CD4-positive, alpha-beta memory T cell (primary cell): ENCODE data around the gene CAPG. TPM values are rescaled to one million over a fixed set of nuclear protein-coding genes. Genes with fewer than 3 reads are reported as not detected.

Experiments used
- CTCF ChIA-PET: fragments of 350-600 bp; sonication (Branson Sonifier 250); formaldehyde crosslinking; loops from one replicate; lab custom pipeline; 2021; ENCODE audit warnings: inconsistent platforms; ENCODE audit not compliant: partially characterized antibody; lab: Charles Lee
- POLR2A ChIA-PET: fragments of 350-600 bp; sonication (Branson Sonifier 250); formaldehyde crosslinking; loops from one replicate; lab custom pipeline; 2021; ENCODE audit not compliant: partially characterized antibody; lab: Charles Lee
- DNase-seq, 5 donors: peaks; one replicate each; pipeline versions ENCODE4 v3.0.0 to v3.0.0-alpha.2; 2020 to 2022; ENCODE audit warnings: mixed read lengths in 1 of 5
- H3K27ac ChIP-seq: one replicate; pipeline ENCODE4 v1.7.0; 2013; ENCODE audit warnings: low read depth, low read length
- H3K27me3 ChIP-seq: 2 replicates; pipeline ENCODE4 v1.7.0; 2013; ENCODE audit warnings: mild to moderate bottlenecking, low read length, moderate library complexity; ENCODE audit not compliant: insufficient read depth
- H3K36me3 ChIP-seq: 2 replicates; pipeline ENCODE4 v1.7.0; 2013; ENCODE audit warnings: mild to moderate bottlenecking, low read length, moderate library complexity; ENCODE audit not compliant: insufficient read depth
- H3K4me1 ChIP-seq: 2 replicates; pipeline ENCODE4 v1.7.0; 2013; ENCODE audit warnings: mild to moderate bottlenecking, low read length, moderate library complexity; ENCODE audit not compliant: insufficient read depth
- H3K4me3 ChIP-seq, 2 donors: one replicate each; pipeline ENCODE4 v1.7.0; 2013; ENCODE audit warnings: low read length in 2 of 2, mild to moderate bottlenecking in 1 of 2
- H3K9me3 ChIP-seq, 2 donors: one replicate each; pipeline ENCODE4 v1.7.0; 2013; ENCODE audit warnings: low read length in 2 of 2, control low read depth in 1 of 2; ENCODE audit not compliant: control insufficient read depth in 1 of 2
- H3K27ac Mint-ChIP-seq, 7 donors: one replicate each; pipeline ENCODE4 v1.8.0; 2020 to 2021; ENCODE audit warnings: mixed read lengths in 7 of 7, mild to moderate bottlenecking in 6 of 7, inconsistent platforms in 3 of 7, moderate library complexity in 3 of 7
- H3K27me3 Mint-ChIP-seq, 2 donors: one replicate each; pipeline ENCODE4 v1.8.0; 2020 to 2021; ENCODE audit warnings: mixed read lengths in 2 of 2
- H3K36me3 Mint-ChIP-seq, 2 donors: one replicate each; pipeline ENCODE4 v1.8.0; 2020 to 2021; ENCODE audit warnings: mixed read lengths in 2 of 2, inconsistent platforms in 1 of 2, mild to moderate bottlenecking in 1 of 2
- H3K4me1 Mint-ChIP-seq, 4 donors: one replicate each; pipeline ENCODE4 v1.8.0; 2020 to 2021; ENCODE audit warnings: mixed read lengths in 4 of 4, mild to moderate bottlenecking in 1 of 4
- H3K4me3 Mint-ChIP-seq, 8 donors: one replicate each; pipeline ENCODE4 v1.8.0; 2020 to 2021; ENCODE audit warnings: mixed read lengths in 8 of 8, mild to moderate bottlenecking in 7 of 8, moderate library complexity in 6 of 8, inconsistent platforms in 3 of 8
- H3K9me3 Mint-ChIP-seq, 8 donors: one replicate each; pipeline ENCODE4 v1.8.0; 2020 to 2021; ENCODE audit warnings: mixed read lengths in 8 of 8, mild to moderate bottlenecking in 5 of 8, inconsistent platforms in 3 of 8, moderate library complexity in 1 of 8
- intact Hi-C: fragments of 100-400 bp; cut with micrococcal nuclease; formaldehyde crosslinking; loops from one replicate; pipeline ENCODE4 v1.15.1; 2023
- polyA plus RNA-seq, 2 donors: library from polyadenylated mRNA; unstranded; fragments of 300-500 nt; fragmentation: Illumina TruSeq; gene quantifications; one replicate each; pipeline ENCODE4 v1.2.3, GENCODE V29; 2021
- total RNA-seq, 2 experiments: library from RNA; stranded (reverse); gene quantifications; one replicate each; pipeline ENCODE4 v1.2.3, GENCODE V29; 2021

Gene CAPG
- total and polyA plus RNA-seq, 4 experiments from 2014 or later: 25.6 to 136 (median 75.6) TPM

DNA sequence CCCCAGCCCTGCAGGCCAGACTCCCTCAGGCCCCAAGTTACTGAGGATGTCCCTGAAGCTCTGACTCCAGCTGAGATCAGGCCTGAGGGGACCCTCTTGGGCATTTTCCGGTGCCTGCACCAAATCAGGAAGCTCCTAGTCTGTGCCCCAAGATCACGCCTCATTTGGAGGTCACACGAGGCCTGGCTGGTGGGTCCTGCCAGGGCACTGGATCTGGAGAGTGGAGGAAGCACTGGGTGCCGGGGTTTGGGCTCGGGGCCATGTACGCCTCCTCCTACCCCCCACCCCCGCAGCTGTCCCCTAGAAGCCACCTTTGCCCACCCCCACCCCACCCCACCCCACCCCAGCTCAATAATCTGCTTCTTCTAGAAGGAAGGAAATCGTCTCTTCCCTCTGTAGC, 24.5 kb upstream of the CAPG start:
- Histone ChIP-seq H3K27me3 (no peaks in the 10 kb centered on the region), H3K9me3 (no peaks in the 10 kb centered on the region), H3K36me3 (no peaks in the 10 kb centered on the region), H3K4me1 (peaks cover 24% of the 10 kb centered on the region), H3K27ac (no peak overlapping the region), H3K4me3 (no peak overlapping the region)
- ChIA-PET POLR2A (interaction anchor here (1.6 kb wide), 1 partner anchor 104 kb away, joined by 6 read pairs; the partner anchor contains the start of gene MAT2A), CTCF (no interaction called here)
- intact Hi-C loops: loop anchor here (5.0 kb wide), 1 partner anchor 163 kb away; the partner anchor contains the start of gene RNF181
- Mint-ChIP-seq H3K4me3 (no peak overlapping the region), H3K4me1 (peaks cover 7 to 33% (median 21%) of the 10 kb centered on the region in 4 donors), H3K9me3 (peaks cover 0 to 2% (median 0%) of the 10 kb centered on the region in 8 donors), H3K27me3 (no peaks in the 10 kb centered on the region), H3K36me3 (no peaks in the 10 kb centered on the region), H3K27ac (no peak overlapping the region)
- DNase-seq: no peak

DNA sequence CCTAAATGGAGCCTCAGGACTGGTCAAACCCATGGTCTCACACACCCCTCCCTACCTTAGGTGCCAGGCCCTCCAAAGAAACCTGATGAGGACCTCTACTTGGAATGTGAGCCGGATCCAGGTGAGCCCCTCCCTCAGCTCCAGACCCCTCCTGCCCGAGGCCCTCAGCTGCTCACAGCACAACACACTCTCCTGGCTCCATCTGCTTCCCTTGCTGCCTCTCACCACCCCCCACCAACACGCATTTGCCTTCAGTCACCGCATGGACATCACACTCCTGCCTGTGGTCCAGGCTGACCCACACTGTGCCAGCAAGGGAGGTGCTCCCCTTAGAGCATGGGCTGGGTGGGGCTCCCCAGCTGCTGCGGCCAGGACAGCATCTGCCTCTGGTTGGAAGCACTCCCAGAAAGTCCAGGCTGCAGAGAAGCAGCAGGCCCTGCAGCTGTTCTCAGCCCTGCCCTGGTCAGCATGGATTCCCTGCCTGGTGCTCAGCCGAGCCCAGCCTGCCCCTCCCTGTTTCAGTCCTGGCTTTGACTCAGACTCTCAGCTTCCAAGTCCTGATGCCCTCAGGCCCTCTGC, 23.4 kb upstream of the CAPG start:
- H3K27me3 ChIP-seq: no peaks in the 10 kb centered on the region
- no peak for DNase-seq
- CTCF ChIA-PET: interaction anchor here (0.6 kb wide), 1 partner anchor 51 kb away, joined by 3 read pairs; no protein-coding TSS in a partner anchor
- no peaks in the 10 kb centered on the region for H3K27me3 Mint-ChIP-seq
- POLR2A ChIA-PET: interaction anchor here (5.3 kb wide), 1 partner anchor 105 kb away, joined by 24 read pairs; the partner anchor contains the start of gene MAT2A
- no peaks in the 10 kb centered on the region for H3K36me3 ChIP-seq
- no peak overlapping the region for H3K4me3 Mint-ChIP-seq
- no peak overlapping the region for H3K27ac Mint-ChIP-seq
- no peaks in the 10 kb centered on the region for H3K9me3 ChIP-seq
- peaks cover 7 to 25% (median 13%) of the 10 kb centered on the region in 4 donors for H3K4me1 Mint-ChIP-seq
- intact Hi-C loops: no loop called here
- peaks cover 13% of the 10 kb centered on the region for H3K4me1 ChIP-seq
- no peaks in the 10 kb centered on the region for H3K9me3 Mint-ChIP-seq
- H3K36me3 Mint-ChIP-seq: no peaks in the 10 kb centered on the region
- H3K27ac ChIP-seq: no peak overlapping the region
- no peak overlapping the region for H3K4me3 ChIP-seq

DNA sequence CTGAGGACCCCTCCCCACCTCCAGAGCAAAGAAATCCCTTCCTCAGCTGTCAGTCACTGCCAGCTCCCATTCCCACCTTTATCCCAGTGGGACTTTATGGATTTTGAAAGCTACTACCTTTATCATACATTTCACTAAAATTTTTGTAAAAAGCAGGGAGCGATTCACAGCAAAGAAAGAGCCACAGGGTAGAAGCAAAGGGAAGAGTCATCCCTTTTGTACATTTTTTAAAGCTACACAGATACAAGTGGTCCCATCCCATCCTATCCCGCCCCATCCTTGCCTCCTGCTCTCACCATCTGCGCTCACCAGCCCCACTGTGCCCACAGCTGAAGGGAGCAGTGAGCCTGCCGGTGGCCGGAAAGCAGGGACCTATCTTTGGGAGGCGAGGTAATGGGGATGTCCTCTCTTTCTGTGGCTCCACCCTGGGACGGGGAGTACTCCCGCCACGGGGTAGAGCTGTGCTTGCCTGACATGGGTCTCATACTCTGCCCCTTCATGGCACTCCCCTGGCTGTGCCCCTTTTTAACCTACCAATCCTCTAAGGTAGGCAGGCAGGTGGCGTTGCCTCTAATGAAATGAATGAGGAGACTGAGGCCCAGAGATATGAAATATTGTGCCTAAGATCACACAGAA, 21.5 kb upstream of the CAPG start:
- no peak overlapping the region for H3K27ac ChIP-seq
- H3K9me3 ChIP-seq: no peaks in the 10 kb centered on the region
- no peaks in the 10 kb centered on the region for H3K4me1 ChIP-seq
- DNase-seq: no peak
- Mint-ChIP-seq H3K36me3 (no peaks in the 10 kb centered on the region), H3K9me3 (no peaks in the 10 kb centered on the region), H3K27me3 (no peaks in the 10 kb centered on the region), H3K4me1 (peaks cover 0 to 8% (median 2%) of the 10 kb centered on the region in 4 donors), H3K27ac (peak overlapping the region in 2 of 7 donors; percentile 7 to 15), H3K4me3 (no peak overlapping the region)
- H3K4me3 ChIP-seq: no peak overlapping the region
- intact Hi-C loops: no loop called here
- H3K27me3 ChIP-seq: no peaks in the 10 kb centered on the region
- ChIA-PET POLR2A (interaction anchor here (1.4 to 5.3 kb wide), 2 partner anchors 107 to 114 kb away, joined by 3 to 24 read pairs; partner anchors contain the start of gene MAT2A), CTCF (interaction anchor here (1.3 kb wide), 1 partner anchor 12 kb away, joined by 3 read pairs; no protein-coding TSS in a partner anchor)
- H3K36me3 ChIP-seq: no peaks in the 10 kb centered on the region

DNA sequence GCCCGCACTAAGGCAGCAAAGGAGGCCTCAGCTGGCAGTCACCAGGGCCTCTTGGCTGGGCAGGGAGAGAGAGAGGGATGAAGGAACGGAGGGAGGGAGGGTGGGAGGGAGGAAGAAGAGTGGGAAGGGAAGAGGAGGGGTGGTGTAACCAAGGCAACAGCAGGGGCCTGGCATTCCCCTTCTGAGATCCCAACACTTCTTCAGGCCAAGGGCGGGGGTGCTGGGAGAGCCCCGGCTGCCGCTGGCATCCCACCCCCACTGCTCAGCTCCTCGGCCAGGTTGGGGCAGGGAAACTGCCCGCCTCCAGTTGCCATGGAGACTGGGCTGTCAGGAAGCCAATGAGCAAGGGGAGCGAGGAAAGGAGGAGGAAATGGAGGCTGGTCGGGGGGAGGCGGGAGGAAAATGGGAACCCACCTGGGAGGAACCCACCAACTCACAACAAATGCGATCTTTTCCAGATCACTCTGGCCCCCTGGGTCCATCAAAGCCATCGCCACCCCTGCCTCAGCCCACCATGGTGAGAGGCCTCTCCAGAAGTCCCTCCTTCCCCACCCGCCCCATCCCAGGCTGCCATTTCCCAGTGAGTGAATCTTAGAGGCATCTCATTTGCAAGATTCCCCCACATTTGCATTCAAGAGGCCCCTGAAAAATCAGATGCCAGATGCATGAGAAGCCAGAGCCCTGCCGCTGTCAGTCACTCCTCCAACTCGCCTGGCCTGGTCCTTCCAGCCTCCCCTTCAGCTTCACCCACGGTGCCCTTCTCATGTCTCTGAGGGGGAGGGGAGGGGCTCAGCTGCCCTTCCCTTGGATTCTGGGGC, 20.8 kb upstream of the CAPG start:
- Histone ChIP-seq H3K4me1 (no peaks in the 10 kb centered on the region), H3K9me3 (no peaks in the 10 kb centered on the region), H3K27ac (no peak overlapping the region), H3K27me3 (no peaks in the 10 kb centered on the region), H3K4me3 (no peak overlapping the region), H3K36me3 (no peaks in the 10 kb centered on the region)
- H3K27ac Mint-ChIP-seq: peak overlapping the region in 1 of 7 donors; percentile 7
- DNase-seq: no peak
- POLR2A ChIA-PET: interaction anchor here (1.4 to 5.3 kb wide), 2 partner anchors 108 to 115 kb away, joined by 3 to 24 read pairs; partner anchors contain the start of gene MAT2A
- no peak overlapping the region for H3K4me3 Mint-ChIP-seq
- intact Hi-C loops: no loop called here
- no peaks in the 10 kb centered on the region for H3K27me3 Mint-ChIP-seq
- no peaks in the 10 kb centered on the region for H3K9me3 Mint-ChIP-seq
- CTCF ChIA-PET: interaction anchor here (1.3 kb wide), 1 partner anchor 11 kb away, joined by 3 read pairs; no protein-coding TSS in a partner anchor
- peaks cover 0 to 1% (median under 1%) of the 10 kb centered on the region in 4 donors for H3K4me1 Mint-ChIP-seq
- H3K36me3 Mint-ChIP-seq: no peaks in the 10 kb centered on the region

DNA sequence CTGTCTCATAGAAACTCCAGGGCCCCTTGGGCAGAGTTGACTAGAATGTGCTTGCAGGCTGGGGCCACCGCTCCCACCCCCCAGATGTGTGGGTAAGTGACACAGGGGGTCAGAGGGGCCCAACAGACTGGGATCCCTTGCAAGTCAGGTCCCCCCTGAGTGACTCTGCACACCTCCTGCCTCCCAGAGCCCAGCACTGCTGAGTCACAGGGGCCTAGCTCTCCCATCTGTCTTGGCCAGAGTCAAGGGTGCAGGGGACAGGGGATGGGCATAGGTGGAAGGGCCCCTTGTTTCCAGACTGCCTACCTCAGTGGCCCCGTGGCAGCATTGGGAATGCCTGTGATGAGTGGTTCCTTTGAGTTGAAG, 19.7 kb upstream of the CAPG start:
- no peaks in the 10 kb centered on the region for H3K9me3 ChIP-seq
- POLR2A ChIA-PET: interaction anchor here (1.3 to 5.3 kb wide), 3 partner anchors 8 to 109 kb away, joined by 3 to 24 read pairs (median 15); partner anchors contain the start of genes MAT2A and SH2D6
- no peak overlapping the region for H3K27ac ChIP-seq
- CTCF ChIA-PET: interaction anchor here (0.7 to 3.2 kb wide), 4 partner anchors 9 to 123 kb away, joined by 3 to 19 read pairs (median 4); partner anchors contain the start of gene MAT2A
- Mint-ChIP-seq H3K4me1 (no peaks in the 10 kb centered on the region), H3K9me3 (no peaks in the 10 kb centered on the region), H3K4me3 (no peak overlapping the region), H3K27me3 (no peaks in the 10 kb centered on the region), H3K27ac (peak overlapping the region in 2 of 7 donors; percentile 27 to 52), H3K36me3 (no peaks in the 10 kb centered on the region)
- no peaks in the 10 kb centered on the region for H3K27me3 ChIP-seq
- intact Hi-C loops: no loop called here
- H3K4me1 ChIP-seq: no peaks in the 10 kb centered on the region
- DNase-seq: no peak
- H3K4me3 ChIP-seq: no peak overlapping the region
- no peaks in the 10 kb centered on the region for H3K36me3 ChIP-seq

DNA sequence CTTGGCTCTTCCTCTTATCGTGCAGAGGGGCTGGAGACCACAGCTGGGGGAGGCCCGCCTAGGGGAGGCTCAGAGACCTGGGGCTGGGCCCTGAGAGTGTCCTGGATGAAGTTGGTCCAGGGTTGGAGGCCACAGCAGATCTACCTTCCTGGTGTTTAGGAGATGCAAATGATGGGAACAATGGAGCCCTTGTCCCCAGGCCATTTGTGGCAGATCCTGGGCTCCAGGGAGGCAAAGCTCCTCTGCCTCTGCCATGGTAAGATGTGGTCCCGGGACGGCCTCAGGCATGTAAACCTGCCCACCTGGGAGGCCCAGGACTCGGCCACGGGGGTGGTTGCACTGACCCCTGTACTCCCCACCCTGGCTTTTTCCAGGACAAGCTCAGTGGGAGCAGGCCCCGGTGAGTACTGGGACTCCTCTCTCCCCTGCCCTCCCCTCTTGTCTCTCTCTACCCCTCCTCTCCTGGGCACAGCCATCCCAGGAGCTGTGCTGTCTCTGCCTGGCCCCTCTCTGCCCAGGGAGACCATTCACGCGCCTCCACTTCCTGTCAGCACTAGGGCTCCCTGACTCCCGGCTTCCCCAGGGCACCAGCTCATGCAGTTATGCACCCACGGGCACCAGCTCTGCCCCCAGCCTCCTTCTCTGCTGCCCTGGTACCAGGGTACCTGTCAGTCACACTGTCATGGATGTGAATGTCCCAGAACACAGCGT, 19.2 kb upstream of the CAPG start:
- no peak overlapping the region for H3K4me3 Mint-ChIP-seq
- H3K4me1 Mint-ChIP-seq: no peaks in the 10 kb centered on the region
- intact Hi-C loops: no loop called here
- no peaks in the 10 kb centered on the region for H3K4me1 ChIP-seq
- no peaks in the 10 kb centered on the region for H3K9me3 Mint-ChIP-seq
- peak overlapping the region in 2 of 7 donors; percentile 27 to 52 for H3K27ac Mint-ChIP-seq
- no peaks in the 10 kb centered on the region for H3K9me3 ChIP-seq
- POLR2A ChIA-PET: interaction anchor here (1.3 to 5.3 kb wide), 3 partner anchors 9 to 109 kb away, joined by 3 to 24 read pairs (median 15); partner anchors contain the start of genes MAT2A and SH2D6
- H3K36me3 ChIP-seq: no peaks in the 10 kb centered on the region
- no peaks in the 10 kb centered on the region for H3K27me3 Mint-ChIP-seq
- H3K36me3 Mint-ChIP-seq: no peaks in the 10 kb centered on the region
- no peaks in the 10 kb centered on the region for H3K27me3 ChIP-seq
- H3K4me3 ChIP-seq: no peak overlapping the region
- no peak overlapping the region for H3K27ac ChIP-seq
- CTCF ChIA-PET: interaction anchor here (0.7 to 3.2 kb wide), 5 partner anchors 9 to 124 kb away, joined by 3 to 19 read pairs (median 4); partner anchors contain the start of gene MAT2A
- no peak for DNase-seq
